T-helper 9 cell (primary cell): ENCODE results near the gene KLRC4.
"Not testable (repeated sequence)": the region's sequence is repeated elsewhere in the genome, so short reads cannot be mapped to it uniquely, and the experiment has no call there.

ENCODE experiments used
- DNase-seq: peaks from one replicate; pipeline ENCODE4 v3.0.0-alpha.2; 2020

Gene KLRC4

GRCh38 chr12:10396176-10396575 lies 13.4 kb downstream of the KLRC4 start:
- DNase-seq, result not testable (repeated sequence)

- no peak for DNase-seq
Measured at GRCh38 chr12:10395390-10395998, 14.1 kb downstream of the KLRC4 start.

GRCh38 chr12:10394531-10395152 lies 14.9 kb downstream of the KLRC4 start:
- not testable (repeated sequence) for DNase-seq

GRCh38 chr12:10393291-10393690 lies 16.3 kb downstream of the KLRC4 start:
- no peak for DNase-seq

- no peak for DNase-seq
Measured at GRCh38 chr12:10392394-10392930, 17.1 kb downstream of the KLRC4 start.

GRCh38 chr12:10390991-10391390 lies 18.6 kb downstream of the KLRC4 start:
- DNase-seq, result not testable (repeated sequence)

- no peak for DNase-seq
Measured at GRCh38 chr12:10389904-10390303, 19.7 kb downstream of the KLRC4 start, which contains the start of gene KLRK1. Gene KLRK1, minus strand, starts transcription at chr12:10390041. Its CDS starts 1,231 bp downstream, at chr12:10388810.

- DNase-seq, result no peak
Measured at GRCh38 chr12:10388624-10389413, 20.7 kb downstream of the KLRC4 start.

- not testable (repeated sequence) for DNase-seq
Measured at GRCh38 chr12:10387498-10387897, 22.1 kb downstream of the KLRC4 start.

GRCh38 chr12:10386857-10387256 lies 22.7 kb downstream of the KLRC4 start:
- no peak for DNase-seq

GRCh38 chr12:10385166-10385613 lies 24.4 kb downstream of the KLRC4 start:
- DNase-seq, result no peak

- DNase-seq, result no peak
Measured at GRCh38 chr12:10384191-10384590, 25.4 kb downstream of the KLRC4 start.

- no peak for DNase-seq
Measured at GRCh38 chr12:10381928-10382628, 27.5 kb downstream of the KLRC4 start.

- not testable (repeated sequence) for DNase-seq
Measured at GRCh38 chr12:10378737-10379136, 30.8 kb downstream of the KLRC4 start.

GRCh38 chr12:10374624-10375018 lies 34.9 kb downstream of the KLRC4 start:
- DNase-seq, result no peak

GRCh38 chr12:10372559-10372958 lies 37.0 kb downstream of the KLRC4 start:
- no peak for DNase-seq

GRCh38 chr12:10371893-10372535 lies 37.5 kb downstream of the KLRC4 start:
- DNase-seq, result not testable (repeated sequence)

- no peak for DNase-seq
Measured at GRCh38 chr12:10369557-10370415, 39.8 kb downstream of the KLRC4 start.

GRCh38 chr12:10368206-10369171 lies 41.1 kb downstream of the KLRC4 start:
- no peak for DNase-seq

GRCh38 chr12:10367714-10368113 lies 41.8 kb downstream of the KLRC4 start:
- not testable (repeated sequence) for DNase-seq
